GM18868 (cell line): Measurements from ENCODE around the gene MRGPRX4.
"Not testable (repeated sequence)": the region's sequence is repeated elsewhere in the genome, so short reads cannot be mapped to it uniquely, and the experiment has no call there.

Source experiments
- ATAC-seq: cut with Tn5 transposase; IDR thresholded peaks from one replicate; pipeline ENCODE4 v1.9.1; 2021; ENCODE audit warnings: mild to moderate bottlenecking, moderate library complexity; ENCODE audit not compliant: unreplicated experiment

MRGPRX4 gene

DNA sequence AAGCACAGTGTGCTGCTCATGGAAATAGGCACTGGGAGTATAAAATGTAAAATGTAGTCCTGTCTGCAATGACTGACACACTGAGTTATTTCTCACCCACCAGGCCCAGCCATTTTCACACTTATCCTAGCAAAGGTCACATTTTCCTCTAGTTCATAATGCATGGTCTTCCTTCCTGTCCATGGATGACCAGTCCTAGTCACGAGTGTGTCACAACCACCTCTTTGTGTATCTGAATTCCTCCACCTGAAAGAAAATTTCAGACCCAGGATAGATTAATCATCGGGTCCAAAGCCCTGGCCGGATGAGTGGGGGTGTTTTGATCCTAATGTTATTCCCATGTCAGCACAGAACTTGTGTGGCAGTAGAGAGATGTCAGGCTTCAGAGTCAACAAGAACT is at the start of gene MRGPRX4:
MRGPRX4 (plus strand) TSS at position 172 of the 400 bp plus-strand sequence. CDS start 420 bp downstream, outside the sequence.
- ATAC-seq = no peak

DNA sequence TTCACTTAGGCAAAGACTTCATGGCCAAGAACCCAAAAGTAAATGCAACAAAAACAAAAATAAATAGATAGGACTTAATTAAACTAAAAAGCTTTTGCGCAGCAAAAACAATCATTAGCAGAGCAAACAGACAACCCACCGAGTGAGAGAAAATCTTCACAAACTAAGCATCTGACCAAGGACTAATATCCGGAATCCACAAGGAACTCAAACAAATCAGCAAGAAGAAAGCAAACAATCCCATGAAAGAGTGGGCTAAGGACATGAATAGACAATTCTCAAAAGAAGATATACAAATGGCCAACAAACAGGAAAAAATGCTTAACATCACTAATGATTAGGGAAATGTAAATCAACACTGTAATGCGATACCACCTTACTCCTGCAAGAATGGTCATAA is 41.5 kb upstream of the MRGPRX4 start:
- ATAC-seq = not testable (repeated sequence)

DNA sequence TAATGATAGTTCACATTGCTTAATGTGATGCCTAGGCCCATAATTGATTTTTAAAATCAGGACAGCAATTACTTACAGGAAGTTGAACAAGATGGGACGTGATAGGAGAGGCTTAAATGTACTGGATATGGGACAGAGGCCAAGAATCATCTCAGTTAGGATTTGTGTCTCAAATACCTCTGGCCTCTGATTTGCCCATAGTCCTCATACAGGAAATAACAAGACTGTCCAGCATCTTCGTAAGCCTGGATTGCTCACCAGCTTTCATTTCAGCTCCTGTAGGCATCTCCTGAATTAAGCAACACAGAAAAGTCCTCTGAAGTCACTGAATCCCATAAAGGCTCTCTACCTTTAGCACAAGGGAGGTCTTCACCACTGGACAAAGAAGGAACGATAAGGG is 40.3 kb upstream of the MRGPRX4 start, which contains the start of gene MRGPRX3:
MRGPRX3 (plus strand) TSS at position 231 of the 400 bp plus-strand sequence. CDS start 4,632 bp downstream, outside the sequence.
- ATAC-seq = no peak

DNA sequence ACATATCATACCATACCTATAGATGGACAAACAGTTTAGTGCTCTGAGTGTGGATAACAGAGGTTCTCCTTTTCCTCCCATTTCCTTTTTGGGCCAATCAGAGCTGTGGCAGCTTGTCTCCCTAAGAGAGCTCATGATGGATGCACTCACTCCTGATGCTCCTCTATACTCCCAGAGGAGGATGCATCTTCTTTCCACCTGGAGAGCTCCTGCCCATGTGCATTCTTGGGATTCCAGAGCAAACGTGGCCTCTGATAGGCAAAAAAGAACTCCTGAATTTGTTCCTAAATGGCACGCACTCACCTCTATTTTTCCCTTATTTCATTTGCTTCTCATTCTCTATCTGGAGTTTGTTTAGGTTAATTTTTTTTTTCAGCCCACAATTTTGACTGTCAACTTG is 37.3 kb upstream of the MRGPRX4 start:
- no peak for ATAC-seq

DNA sequence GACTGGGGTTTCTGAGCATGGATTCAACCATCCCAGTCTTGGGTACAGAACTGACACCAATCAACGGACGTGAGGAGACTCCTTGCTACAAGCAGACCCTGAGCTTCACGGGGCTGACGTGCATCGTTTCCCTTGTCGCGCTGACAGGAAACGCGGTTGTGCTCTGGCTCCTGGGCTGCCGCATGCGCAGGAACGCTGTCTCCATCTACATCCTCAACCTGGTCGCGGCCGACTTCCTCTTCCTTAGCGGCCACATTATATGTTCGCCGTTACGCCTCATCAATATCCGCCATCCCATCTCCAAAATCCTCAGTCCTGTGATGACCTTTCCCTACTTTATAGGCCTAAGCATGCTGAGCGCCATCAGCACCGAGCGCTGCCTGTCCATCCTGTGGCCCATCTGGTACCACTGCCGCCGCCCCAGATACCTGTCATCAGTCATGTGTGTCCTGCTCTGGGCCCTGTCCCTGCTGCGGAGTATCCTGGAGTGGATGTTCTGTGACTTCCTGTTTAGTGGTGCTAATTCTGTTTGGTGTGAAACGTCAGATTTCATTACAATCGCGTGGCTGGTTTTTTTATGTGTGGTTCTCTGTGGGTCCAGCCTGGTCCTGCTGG is 35.3 kb upstream of the MRGPRX4 start:
- ATAC-seq = no peak

DNA sequence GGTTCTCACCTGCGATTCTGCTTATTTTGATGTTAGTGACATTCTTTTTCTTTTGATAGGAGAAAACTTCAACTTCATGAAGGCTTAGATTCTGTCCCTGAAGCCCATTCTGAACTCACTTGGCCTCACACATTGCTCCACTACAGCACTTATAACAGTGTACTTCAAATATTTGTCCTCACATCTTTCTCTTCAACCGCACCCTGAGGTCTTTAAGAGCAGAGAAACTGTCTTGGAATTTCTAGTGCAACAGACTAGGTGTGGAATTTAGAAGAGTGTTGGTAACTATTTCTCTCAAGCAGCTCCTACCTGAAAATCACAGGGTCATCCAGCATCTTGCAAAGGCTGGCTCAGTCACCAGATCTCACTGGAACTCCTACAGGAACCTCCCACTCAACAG is 32.5 kb upstream of the MRGPRX4 start:
- ATAC-seq = no peak

DNA sequence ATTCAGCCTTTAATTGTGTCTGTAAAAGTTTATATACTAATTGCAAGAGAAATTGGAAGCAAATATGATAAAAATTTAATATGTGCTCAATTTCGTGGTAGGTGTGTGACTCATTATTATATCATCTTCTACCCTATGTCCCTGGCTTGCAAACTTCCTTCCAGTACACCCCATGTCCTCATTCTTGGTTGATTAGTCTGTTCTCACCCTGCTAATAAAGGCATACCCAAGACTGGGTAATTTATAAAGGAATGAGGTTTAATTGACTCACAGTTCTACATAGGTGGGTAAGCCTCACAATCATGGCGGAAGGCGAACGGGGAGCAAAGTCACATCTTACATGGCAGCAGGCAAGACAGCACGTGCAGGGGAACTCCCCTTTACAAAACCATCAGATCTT is 28.4 kb upstream of the MRGPRX4 start:
- no peak for ATAC-seq

DNA sequence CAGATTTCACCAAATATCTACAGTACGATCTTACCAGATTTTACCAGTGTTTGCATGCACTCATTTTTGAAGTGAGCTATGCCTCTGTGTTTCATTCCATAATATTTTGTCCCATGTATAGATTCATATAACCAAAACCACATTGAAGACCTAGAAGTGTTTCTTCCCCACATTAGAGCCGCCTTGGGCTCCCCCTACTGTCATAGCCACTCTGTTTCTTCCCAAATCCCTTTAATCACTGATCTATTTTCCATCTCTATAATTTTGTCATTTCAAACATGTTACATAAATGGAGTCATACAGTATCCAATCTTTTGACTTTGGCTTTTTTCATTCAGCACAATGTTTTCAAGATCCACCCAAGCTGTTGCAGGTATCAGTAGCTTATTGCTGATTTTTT is 27.6 kb upstream of the MRGPRX4 start:
- no peak for ATAC-seq

DNA sequence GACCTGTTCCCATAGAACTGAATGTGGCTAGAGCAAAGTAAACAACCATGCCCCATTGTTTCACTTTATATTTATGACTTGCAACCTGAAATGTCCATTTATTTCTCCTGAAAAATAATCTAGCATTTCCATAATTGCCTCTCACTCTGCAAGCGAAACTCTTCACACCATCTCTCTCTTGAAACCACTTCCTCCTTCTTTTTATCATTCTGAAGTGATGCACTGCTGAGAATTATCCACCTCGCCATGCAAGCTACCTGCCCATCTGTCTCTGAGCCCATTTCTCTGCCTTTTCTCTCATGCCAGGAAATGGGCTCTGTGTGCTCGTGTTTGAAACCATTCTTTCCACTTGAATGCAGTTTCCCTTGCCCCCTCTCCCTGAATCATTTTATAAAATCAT is 26.8 kb upstream of the MRGPRX4 start:
- no peak for ATAC-seq

DNA sequence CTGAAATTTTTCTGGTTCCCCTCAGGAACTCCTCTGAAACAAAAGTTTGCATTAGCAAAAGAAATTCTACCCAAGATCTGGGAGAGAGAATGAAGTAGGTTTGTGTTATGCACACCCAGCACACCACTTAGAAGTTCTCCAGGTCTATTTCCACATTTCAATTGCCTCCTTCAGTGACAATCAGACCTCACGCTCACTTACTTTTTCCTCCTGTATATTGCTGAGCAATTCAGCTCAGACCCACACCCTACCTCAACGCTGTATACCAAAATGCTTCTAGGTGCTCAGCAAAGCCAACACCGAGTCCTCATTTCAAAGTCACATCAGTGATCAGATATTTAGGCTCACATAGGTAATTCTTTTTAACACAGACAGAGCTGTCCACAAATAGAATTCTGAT is 21.1 kb upstream of the MRGPRX4 start:
- ATAC-seq = no peak

DNA sequence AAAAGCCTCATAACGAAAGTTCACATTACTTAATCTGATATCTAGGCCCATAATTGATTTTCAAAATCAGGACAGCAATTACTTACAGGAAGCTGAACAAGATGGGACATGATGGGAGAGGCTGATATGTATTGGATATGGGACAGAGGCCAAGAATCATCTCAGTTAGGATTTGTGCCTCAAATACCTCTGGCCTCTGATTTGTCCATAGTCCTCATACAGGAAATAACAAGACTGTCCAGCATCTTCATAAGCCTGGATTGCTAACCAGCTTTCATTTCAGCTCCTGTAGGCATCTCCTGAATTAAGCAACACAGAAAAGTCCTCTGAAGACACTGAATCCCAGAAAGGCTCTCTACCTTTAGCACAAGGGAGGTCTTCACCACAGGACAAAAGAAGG is 4.3 kb upstream of the MRGPRX4 start:
- ATAC-seq = no peak

DNA sequence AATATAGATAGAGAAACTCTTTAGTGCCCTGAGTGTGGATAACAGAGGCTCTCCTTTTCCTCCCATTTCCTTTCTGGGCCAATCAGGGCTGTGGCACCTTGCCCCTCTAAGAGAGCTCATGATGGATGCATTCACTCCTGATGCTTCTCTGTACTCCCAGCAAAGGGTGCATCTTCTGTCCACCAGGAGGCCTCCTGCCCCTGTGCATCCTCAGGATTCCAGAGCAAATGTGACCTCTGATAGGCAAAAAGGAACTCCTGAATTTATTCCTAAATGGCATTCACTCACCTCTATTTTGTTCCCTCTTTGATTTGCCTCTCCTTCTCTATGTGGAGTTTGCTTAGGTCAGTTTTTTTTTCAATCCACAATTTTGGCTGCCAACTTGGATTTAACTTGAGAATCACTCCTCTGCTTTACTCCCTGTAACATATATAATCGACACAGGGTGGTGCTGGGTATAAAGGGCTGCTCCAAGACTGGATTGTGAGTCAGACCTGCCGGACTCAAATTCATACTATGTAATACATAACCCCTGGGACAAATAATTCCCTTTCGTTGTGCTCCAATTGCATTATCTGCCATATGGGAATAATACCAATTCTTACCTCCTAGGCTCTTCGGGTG is 1.1 kb upstream of the MRGPRX4 start:
- no peak for ATAC-seq

DNA sequence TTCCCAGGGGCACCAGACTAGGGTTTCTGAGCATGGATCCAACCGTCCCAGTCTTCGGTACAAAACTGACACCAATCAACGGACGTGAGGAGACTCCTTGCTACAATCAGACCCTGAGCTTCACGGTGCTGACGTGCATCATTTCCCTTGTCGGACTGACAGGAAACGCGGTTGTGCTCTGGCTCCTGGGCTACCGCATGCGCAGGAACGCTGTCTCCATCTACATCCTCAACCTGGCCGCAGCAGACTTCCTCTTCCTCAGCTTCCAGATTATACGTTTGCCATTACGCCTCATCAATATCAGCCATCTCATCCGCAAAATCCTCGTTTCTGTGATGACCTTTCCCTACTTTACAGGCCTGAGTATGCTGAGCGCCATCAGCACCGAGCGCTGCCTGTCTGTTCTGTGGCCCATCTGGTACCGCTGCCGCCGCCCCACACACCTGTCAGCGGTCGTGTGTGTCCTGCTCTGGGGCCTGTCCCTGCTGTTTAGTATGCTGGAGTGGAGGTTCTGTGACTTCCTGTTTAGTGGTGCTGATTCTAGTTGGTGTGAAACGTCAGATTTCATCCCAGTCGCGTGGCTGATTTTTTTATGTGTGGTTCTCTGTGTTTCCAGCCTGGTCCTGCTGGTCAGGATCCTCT is 709 bp downstream of the MRGPRX4 start:
- no peak for ATAC-seq

DNA sequence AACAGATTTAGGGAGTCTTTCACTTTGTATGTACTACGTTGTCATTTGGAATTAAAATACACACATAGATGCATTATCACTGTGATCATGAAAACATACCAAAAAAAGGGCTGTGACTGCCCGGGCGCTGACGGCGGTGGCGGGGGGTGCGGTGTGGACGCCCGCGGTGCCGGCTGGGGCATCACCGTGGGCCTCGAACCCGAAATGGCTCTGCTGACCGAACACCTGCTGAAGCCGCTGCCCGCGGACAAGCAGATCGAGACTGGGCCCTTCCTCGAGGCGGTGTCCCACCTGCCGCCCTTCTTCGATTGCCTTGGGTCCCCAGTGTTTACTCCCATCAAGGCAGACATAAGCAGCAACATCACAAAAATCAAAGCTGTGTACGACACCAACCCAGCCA is 16.2 kb downstream of the MRGPRX4 start:
- ATAC-seq = no peak

DNA sequence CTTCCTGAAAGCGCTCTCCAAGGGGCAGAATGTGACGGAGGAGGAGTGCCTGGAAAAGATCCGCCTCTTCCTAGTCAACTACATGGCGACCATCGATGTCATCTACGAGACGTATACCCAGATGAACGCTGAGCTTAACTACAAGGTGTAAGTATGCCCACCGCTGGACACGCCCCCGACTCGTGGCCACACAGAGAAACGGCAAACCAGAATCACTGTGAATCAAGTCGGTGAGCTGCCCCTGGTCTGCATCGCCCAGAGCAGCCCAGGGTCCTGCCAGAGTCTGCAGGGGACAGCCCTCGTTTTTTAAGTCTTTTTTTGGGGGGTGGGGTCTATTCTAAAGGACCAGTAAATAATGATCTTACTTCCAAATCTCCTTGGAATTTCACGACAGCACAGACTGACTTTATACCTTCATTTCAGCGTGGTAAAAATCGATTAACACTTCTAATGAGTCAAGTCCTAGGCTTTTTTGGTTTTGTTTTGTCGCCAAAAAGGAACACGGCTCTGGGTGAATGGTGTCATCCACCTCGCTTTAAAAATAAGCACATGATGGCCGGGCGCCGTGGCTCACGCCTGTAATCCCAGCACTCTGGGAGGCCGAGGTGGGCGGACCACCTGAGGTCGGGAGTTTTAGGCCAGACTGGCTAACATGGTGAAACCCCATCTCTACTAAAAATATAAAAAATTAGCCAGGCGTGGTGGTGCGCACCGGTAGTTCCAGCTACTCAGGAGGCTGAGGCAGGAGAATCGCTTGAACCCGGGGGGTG is 17.0 kb downstream of the MRGPRX4 start:
- ATAC-seq = not testable (repeated sequence)

DNA sequence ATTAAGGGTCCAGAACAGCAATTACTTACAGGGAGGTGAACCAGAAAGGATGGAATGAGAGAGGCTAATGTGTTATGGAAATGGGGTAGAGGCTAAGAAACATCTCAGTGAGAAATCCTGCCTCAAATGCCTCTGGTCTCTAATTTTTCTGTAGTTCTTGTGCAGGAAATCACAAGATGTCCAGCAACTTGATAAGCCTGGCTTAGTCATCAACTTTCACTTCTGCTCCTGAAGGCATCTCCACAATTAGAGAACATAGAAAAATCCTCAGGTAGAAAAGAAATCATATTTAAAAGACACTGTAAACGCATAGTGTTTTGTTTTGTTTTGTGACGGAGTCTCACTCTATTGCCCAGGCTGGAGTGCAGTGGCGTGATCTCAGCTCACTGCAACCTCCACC is 18.7 kb downstream of the MRGPRX4 start:
- no peak for ATAC-seq

DNA sequence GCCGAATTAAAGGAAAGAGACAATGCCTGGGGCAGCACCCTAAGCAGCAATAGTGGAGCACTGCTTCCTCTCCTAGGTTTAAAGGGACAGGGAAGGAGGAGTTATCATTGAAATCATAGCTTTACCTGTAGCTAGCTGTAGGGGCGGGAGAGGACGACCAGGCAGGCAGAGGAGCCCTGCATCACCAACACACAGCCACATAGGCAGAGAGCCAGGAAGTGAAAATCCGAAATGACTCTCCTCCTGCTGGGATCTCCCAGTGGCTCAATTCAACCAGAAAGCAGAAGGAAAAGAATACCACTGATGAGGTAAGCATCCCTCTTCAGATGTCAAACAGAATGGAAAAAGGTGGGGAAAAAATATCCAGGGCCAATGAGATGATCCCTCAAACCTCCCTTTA is 20.4 kb downstream of the MRGPRX4 start:
- no peak for ATAC-seq

DNA sequence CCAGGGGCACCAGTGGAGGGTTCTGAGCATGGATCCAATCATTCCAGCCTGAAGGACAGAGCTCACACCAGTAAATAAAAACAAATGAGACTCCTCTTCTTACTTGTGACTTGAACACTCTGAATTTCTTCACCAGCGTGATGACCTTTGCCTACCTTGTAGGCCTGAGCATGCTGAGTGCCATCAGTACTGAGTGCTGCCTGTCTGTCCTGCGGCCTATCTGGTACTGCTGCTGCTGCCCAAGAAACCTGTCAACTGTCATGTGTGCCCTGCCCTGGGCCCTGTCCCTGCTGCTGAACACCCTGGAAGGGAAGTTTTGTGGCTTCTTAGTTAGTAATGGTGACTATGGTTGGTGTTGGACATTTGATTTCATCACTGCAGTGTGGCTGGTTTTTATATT is 23.9 kb downstream of the MRGPRX4 start:
- ATAC-seq = no peak

DNA sequence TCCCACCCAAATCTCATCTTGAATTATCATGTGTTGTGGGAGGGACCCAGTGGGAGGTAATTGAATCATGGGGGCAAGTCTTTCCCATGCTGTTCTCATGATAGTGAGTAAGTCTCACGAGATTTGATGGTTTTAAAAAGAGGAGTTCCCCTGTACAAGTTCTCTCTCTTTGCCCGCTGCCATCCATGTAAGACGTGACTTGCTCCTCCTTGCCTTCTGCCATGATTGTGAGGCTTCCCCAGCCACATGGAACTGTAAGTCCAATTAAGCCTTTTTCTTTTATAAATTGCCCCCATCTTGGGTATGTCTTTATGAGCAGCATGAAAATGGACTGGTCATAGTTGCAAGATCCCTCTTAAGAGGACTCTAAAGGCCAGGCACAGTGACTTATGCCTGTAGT is 25.1 kb downstream of the MRGPRX4 start:
- ATAC-seq = not testable (repeated sequence)

DNA sequence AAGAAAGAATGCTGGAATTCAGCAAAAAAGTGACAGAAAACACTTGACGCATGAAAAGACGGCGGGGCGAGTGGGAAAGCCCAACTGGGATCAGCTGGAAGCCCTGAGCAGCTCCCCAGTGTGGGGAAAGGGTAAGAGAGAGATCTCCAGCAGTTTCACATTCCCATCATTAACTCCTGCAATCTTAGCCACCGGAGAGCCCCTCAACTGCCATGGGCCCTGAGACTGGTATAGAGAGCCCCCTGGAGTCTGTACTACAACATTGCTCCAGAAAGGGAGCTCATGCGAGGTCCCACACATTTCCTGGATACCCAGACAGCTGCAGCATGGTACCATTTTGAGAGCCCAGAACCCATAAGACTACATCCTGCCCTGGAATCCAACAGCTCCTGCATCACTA is 31.1 kb downstream of the MRGPRX4 start:
- no peak for ATAC-seq

DNA sequence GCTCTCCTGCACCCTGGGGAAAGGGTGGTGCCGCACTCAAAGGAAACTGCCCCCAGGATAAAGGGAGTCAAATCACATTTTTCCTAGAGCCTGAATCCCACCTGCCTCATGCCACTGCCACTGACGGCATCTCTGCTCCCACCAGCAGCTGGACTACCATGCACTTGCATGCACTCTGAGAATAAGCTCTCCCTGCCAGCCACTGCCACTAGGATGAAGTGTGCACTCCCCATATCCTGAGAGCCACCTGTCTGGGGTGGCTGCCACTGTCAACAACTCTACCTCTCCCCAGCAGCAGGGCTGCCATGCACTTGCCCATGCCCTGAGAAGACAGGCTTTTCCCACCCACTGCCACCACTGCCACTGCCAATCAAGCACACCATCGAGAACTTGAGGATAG is 31.6 kb downstream of the MRGPRX4 start:
- no peak for ATAC-seq

DNA sequence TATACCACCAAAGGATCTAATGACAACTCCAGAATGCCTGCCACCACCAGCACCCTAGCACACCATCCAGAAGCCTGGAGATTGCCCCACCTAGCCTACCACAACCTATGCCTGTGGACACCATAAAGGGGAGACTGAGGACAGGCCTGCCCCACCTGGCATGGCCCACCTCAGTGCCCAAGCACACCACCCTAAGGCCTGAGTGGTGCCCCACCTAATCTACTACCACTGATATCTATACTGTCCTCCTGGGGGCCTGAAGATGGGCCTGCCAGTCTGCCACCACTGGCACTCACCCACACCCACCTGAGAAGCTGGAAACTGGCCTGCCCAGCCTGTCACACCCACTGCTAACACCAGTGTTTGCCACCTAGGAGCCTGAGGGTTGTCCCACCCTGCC is 32.1 kb downstream of the MRGPRX4 start:
- ATAC-seq = no peak
